K562 (cell line): Measurements from ENCODE around the gene RINT1. TPM values are rescaled to one million over a fixed set of nuclear protein-coding genes. Genes with fewer than 3 reads are reported as not detected.

Source experiments
- BHLHE40 ChIP-seq: IDR thresholded peaks from 2 replicates; pipeline ENCODE4 v1.6.1; 2011; ENCODE audit warnings: low read length, improper control_type of control experiment
- C11orf30 ChIP-seq: fragments of 450-650 bp; IDR thresholded peaks from 2 replicates; pipeline ENCODE4 v1.6.1; 2016; ENCODE audit warnings: low read depth, mild to moderate bottlenecking
- HDAC6 ChIP-seq: IDR thresholded peaks from 2 replicates; pipeline ENCODE4 v1.6.1; 2012; ENCODE audit warnings: low read depth, mild to moderate bottlenecking, control low read depth, inconsistent platforms, low read length, moderate library complexity
- JUND ChIP-seq, 2 experiments: IDR thresholded peaks; 2 replicates in 1 of 2; 3 replicates in 1 of 2; pipeline ENCODE4 v1.6.1; 2011; ENCODE audit warnings: borderline replicate concordance in 2 of 2, low read depth in 2 of 2, low read length in 2 of 2, improper control_type of control experiment in 1 of 2, missing biosample characterization in 1 of 2, missing genetic modification characterization in 1 of 2, missing genetic modification reagents in 1 of 2
- MAFF ChIP-seq: IDR thresholded peaks from 2 replicates; pipeline ENCODE4 v1.6.1; 2012; ENCODE audit warnings: low read length, improper control_type of control experiment
- MCM2 ChIP-seq: fragments of 450-650 bp; IDR thresholded peaks from 2 replicates; pipeline ENCODE4 v1.6.1; 2017; ENCODE audit warnings: low read depth, mild to moderate bottlenecking
- NBN ChIP-seq: fragments of 450-650 bp; IDR thresholded peaks from 2 replicates; pipeline ENCODE4 v1.6.1; 2016; ENCODE audit warnings: low read depth, mild to moderate bottlenecking
- POLR2H ChIP-seq: IDR thresholded peaks from 2 replicates; pipeline ENCODE4 v1.6.1; 2016; ENCODE audit warnings: missing genetic modification characterization, low read depth, mild to moderate bottlenecking, control low read depth, missing compliant biosample characterization, moderate library complexity
- SIRT6 ChIP-seq: IDR thresholded peaks from one replicate; pipeline ENCODE4 v1.6.1; 2012; ENCODE audit warnings: low read depth, mild to moderate bottlenecking, control low read depth, inconsistent platforms, low read length, moderate library complexity
- SMAD1 ChIP-seq: fragments of 150-350 bp; IDR thresholded peaks from 2 replicates; pipeline ENCODE4 v1.6.1; 2014; ENCODE audit warnings: low read length, low read depth; ENCODE audit not compliant: partially characterized antibody
- TAF15 ChIP-seq: fragments of 200-400 bp; formaldehyde crosslinking; IDR thresholded peaks from 2 replicates; pipeline ENCODE4 v1.6.1; 2017; ENCODE audit warnings: mild to moderate bottlenecking, low read depth, low read length, moderate library complexity
- TAL1 ChIP-seq: fragments of 450-650 bp; IDR thresholded peaks from 2 replicates; pipeline ENCODE4 v1.6.1; 2016; ENCODE audit warnings: mild to moderate bottlenecking
- YY1 ChIP-seq, 3 experiments: IDR thresholded peaks; 2 replicates each; pipeline ENCODE4 v1.6.1; 2011; ENCODE audit warnings: low read length in 2 of 3, mild to moderate bottlenecking in 2 of 3, moderate library complexity in 2 of 3, borderline replicate concordance in 1 of 3, control low read depth in 1 of 3, low read depth in 1 of 3; ENCODE audit not compliant: insufficient read depth in 3 of 3, insufficient replicate concordance in 2 of 3, control insufficient read depth in 1 of 3, insufficient read length in 1 of 3; ENCODE audit errors: extremely low read depth in 1 of 3
- ZNF121 ChIP-seq: sonication (generic); formaldehyde crosslinking; conservative IDR thresholded peaks from 2 replicates; pipeline ENCODE4 v1.8.0; 2022; ENCODE audit warnings: missing genetic modification reagents
- ZNF165 ChIP-seq: fragments of 250-450 bp; sonication (Bioruptor Pico); IDR thresholded peaks from 2 replicates; pipeline ENCODE4 v1.4.0; 2020; ENCODE audit warnings: borderline replicate concordance
- ZNF3 ChIP-seq: fragments of 250-450 bp; sonication (Bioruptor Pico); IDR thresholded peaks from 2 replicates; pipeline ENCODE4 v1.5.0; 2021; ENCODE audit warnings: mild to moderate bottlenecking, moderate library complexity
- ZSCAN29 ChIP-seq: fragments of 450-650 bp; IDR thresholded peaks from 2 replicates; pipeline ENCODE4 v1.6.1; 2017
- polyA plus RNA-seq, 8 experiments: library from polyadenylated mRNA; depleted of rRNA in 4 of 8; stranded (reverse) in 5 of 8; unstranded in 3 of 8; fragments of >200 nt; fragmentation: Nextera tagmentation in 2 of 8; fragmentation: Illumina TruSeq in 1 of 8; extraction: Ambion mirVana in 2 of 8; extraction: Trizol in 1 of 8; gene quantifications; 2 replicates each; pipeline versions ENCODE4 v1.2.1 to v1.2.3, GENCODE V29; 2011 to 2014; ENCODE audit warnings: inconsistent platforms in 1 of 8, missing spikeins in 1 of 8
- total RNA-seq, 7 experiments: library from RNA; depleted of rRNA in 6 of 7; stranded (reverse); fragments of >200 nt in 6 of 7; fragmentation: Illumina TruSeq in 2 of 7; extraction: Trizol in 2 of 7; gene quantifications; 2 replicates each; pipeline versions ENCODE4 v1.2.1 to v1.2.3, GENCODE V29; 2011 to 2021; ENCODE audit warnings: low replicate concordance in 1 of 7
- TF ChIP-seq, protein P1 (sequence below): sonication (generic); formaldehyde crosslinking; IDR thresholded peaks from 2 replicates; pipeline ENCODE4 v1.8.0; 2022; ENCODE audit warnings: mild to moderate bottlenecking, missing genetic modification reagents
- TF ChIP-seq, protein P2 (sequence below): fragments of 450-650 bp; IDR thresholded peaks from 2 replicates; pipeline ENCODE4 v1.6.1; 2016; ENCODE audit warnings: mild to moderate bottlenecking
- TF ChIP-seq, protein P3 (sequence below), 3 experiments: fragments of 200-800 bp in 1 of 3; fragments of 250-450 bp in 1 of 3; fragments of 450-650 bp in 1 of 3; sonication (Bioruptor Pico) in 1 of 3; sonication (Bioruptor generic) in 1 of 3; formaldehyde crosslinking in 1 of 3; IDR thresholded peaks; 2 replicates each; pipeline versions ENCODE4 v1.6.1 to v1.8.0; 2016 to 2022; ENCODE audit warnings: mild to moderate bottlenecking in 2 of 3, missing genetic modification characterization in 2 of 3, missing compliant biosample characterization in 1 of 3, moderate library complexity in 1 of 3

RINT1 gene
- total and polyA plus RNA-seq, 9 of the 15 experiments (the other 6 are each of a cell fraction or from before 2014, with no cell fraction given) = 21.3 to 74.3 (median 27.4) TPM

DNA sequence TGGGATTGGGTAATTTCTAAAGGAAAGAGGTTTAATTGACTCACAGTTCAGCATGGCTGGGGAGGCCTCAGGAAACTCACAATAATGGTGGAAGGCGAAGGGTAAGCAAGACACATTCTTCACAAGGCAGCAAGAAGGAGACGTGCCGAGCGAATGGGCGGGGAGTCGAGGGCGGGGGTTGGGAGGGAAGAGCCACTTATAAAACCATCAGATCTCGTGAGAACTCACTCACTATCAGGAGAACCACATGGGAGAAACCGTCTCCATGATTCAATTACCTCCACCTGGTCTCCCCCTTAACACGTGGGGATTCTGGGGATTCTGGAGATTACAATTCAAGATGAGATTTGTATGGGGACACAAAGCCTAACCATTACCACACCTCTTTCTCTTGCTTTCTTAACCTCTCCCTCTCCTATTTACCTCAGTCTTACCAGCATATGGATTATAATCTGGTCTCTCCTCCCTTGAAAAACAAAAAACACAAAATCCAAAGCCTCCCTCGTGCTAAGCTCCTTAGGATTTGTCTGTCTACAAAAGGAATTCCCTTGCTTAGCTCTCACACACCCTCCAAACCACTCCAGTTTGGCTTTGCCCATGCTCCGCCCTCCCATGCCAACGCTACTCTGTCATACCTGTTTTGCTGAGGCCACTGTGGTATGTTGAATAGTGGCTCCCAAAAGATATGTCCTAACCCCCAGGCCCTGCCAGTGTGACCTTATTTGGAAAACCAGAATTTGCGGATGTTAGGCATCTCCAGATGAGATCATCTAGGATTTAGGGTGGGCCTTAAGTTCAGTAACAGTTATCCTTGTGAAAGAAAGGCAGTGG, 68.9 kb downstream of the RINT1 start (continued):
- no peak for TF ChIP-seq ZNF121 (CRISPR knock-in tag)
- TF ChIP-seq ZSCAN29 = no peak
- no peak for TF ChIP-seq SIRT6
- no peak for TF ChIP-seq TAF15
- no peak for TF ChIP-seq JUND (IDR thresholded peaks at IDR 0.05; ENCODE audit: borderline replicate concordance, low read depth, low read length)
- TF ChIP-seq JUND (tag; IDR thresholded peaks at IDR 0.05; ENCODE audit: borderline replicate concordance, low read depth, low read length) = 0 out of 3 replicates have a peak, but pooled peaks have one; percentile 17
- TF ChIP-seq BHLHE40 = peak; percentile 36; the same call in 1 of the 2 replicates
- TF ChIP-seq HDAC6 = no peak
- no peak; the same call in 1 of the 2 replicates for TF ChIP-seq POLR2H (tag)
- TF ChIP-seq, protein P1, sequence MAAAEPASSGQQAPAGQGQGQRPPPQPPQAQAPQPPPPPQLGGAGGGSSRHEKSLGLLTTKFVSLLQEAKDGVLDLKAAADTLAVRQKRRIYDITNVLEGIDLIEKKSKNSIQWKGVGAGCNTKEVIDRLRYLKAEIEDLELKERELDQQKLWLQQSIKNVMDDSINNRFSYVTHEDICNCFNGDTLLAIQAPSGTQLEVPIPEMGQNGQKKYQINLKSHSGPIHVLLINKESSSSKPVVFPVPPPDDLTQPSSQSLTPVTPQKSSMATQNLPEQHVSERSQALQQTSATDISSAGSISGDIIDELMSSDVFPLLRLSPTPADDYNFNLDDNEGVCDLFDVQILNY (CRISPR knock-in tag) = no peak
- TF ChIP-seq NBN = no peak
- TF ChIP-seq YY1 (IDR thresholded peaks at IDR 0.05; ENCODE audit: borderline replicate concordance in 1 of 3, control insufficient read depth in 1 of 3, extremely low read depth in 1 of 3, insufficient read depth in 3 of 3, insufficient read length in 1 of 3, insufficient replicate concordance in 2 of 3, low read depth in 1 of 3, low read length in 2 of 3) = no peak
- TF ChIP-seq ZNF165 (CRISPR knock-in tag) = no peak
- no peak for TF ChIP-seq MCM2
- TF ChIP-seq, protein P2, sequence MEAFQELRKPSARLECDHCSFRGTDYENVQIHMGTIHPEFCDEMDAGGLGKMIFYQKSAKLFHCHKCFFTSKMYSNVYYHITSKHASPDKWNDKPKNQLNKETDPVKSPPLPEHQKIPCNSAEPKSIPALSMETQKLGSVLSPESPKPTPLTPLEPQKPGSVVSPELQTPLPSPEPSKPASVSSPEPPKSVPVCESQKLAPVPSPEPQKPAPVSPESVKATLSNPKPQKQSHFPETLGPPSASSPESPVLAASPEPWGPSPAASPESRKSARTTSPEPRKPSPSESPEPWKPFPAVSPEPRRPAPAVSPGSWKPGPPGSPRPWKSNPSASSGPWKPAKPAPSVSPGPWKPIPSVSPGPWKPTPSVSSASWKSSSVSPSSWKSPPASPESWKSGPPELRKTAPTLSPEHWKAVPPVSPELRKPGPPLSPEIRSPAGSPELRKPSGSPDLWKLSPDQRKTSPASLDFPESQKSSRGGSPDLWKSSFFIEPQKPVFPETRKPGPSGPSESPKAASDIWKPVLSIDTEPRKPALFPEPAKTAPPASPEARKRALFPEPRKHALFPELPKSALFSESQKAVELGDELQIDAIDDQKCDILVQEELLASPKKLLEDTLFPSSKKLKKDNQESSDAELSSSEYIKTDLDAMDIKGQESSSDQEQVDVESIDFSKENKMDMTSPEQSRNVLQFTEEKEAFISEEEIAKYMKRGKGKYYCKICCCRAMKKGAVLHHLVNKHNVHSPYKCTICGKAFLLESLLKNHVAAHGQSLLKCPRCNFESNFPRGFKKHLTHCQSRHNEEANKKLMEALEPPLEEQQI = no peak
- TF ChIP-seq MAFF = no peak
- no peak for TF ChIP-seq ZNF3 (CRISPR knock-in tag)
- no peak for TF ChIP-seq C11orf30
- peak; percentile 30; the same call in 1 of the 2 replicates for TF ChIP-seq TAL1
- TF ChIP-seq, protein P3, sequence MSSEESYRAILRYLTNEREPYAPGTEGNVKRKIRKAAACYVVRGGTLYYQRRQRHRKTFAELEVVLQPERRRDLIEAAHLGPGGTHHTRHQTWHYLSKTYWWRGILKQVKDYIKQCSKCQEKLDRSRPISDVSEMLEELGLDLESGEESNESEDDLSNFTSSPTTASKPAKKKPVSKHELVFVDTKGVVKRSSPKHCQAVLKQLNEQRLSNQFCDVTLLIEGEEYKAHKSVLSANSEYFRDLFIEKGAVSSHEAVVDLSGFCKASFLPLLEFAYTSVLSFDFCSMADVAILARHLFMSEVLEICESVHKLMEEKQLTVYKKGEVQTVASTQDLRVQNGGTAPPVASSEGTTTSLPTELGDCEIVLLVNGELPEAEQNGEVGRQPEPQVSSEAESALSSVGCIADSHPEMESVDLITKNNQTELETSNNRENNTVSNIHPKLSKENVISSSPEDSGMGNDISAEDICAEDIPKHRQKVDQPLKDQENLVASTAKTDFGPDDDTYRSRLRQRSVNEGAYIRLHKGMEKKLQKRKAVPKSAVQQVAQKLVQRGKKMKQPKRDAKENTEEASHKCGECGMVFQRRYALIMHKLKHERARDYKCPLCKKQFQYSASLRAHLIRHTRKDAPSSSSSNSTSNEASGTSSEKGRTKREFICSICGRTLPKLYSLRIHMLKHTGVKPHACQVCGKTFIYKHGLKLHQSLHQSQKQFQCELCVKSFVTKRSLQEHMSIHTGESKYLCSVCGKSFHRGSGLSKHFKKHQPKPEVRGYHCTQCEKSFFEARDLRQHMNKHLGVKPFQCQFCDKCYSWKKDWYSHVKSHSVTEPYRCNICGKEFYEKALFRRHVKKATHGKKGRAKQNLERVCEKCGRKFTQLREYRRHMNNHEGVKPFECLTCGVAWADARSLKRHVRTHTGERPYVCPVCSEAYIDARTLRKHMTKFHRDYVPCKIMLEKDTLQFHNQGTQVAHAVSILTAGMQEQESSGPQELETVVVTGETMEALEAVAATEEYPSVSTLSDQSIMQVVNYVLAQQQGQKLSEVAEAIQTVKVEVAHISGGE (CRISPR knock-in tag; IDR thresholded peaks at IDR 0.05) = 0 out of 6 replicates have a peak, but pooled peaks of 1 of the 3 experiments have one; percentile 36
- TF ChIP-seq SMAD1 = no peak
